Esophagus squamous epithelium (tissue), 4 donors: ENCODE data around the gene SRSF3.
"Not testable (repeated sequence)": the region's sequence is repeated elsewhere in the genome, so short reads cannot be mapped to it uniquely, and the experiment has no call there.

ENCODE experiments used
- POLR2A ChIP-seq, 4 donors: fragments of 450-650 bp; IDR thresholded peaks; one replicate each; pipeline ENCODE4 v1.6.1; 2017; ENCODE audit warnings: antibody characterized with exemption in 4 of 4, mild to moderate bottlenecking in 4 of 4, moderate library complexity in 3 of 4
- TF ChIP-seq, protein P1 (sequence below), 6 experiments: fragments of 450-650 bp in 4 of 6; fragments of 200-600 bp in 2 of 6; sonication (generic) in 2 of 6; IDR thresholded peaks; one replicate each; pipeline ENCODE4 v1.5.1; 2016 to 2019; ENCODE audit warnings: antibody characterized with exemption in 6 of 6, mild to moderate bottlenecking in 4 of 6, moderate library complexity in 4 of 6

DNA sequence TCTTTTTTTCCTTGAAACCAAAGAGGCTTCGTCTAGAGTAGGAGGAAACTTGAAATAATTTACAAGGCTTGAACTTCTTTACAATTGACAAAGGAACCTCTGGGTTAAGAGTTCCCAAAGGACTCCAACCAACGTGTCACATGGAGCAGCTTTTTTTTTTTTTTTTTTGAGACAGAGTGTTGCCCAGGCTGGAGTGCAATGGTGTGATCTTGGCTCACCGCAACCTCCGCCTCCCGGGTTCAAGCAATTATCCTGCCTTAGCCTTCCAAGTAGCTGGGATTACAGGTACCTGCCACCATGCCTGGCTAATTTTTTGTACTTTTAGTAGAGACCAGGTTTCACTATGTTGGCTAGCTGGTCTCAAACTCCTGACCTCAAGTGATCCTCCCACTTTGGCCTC lies 60.3 kb downstream of the SRSF3 start:
- TF ChIP-seq, protein P1, sequence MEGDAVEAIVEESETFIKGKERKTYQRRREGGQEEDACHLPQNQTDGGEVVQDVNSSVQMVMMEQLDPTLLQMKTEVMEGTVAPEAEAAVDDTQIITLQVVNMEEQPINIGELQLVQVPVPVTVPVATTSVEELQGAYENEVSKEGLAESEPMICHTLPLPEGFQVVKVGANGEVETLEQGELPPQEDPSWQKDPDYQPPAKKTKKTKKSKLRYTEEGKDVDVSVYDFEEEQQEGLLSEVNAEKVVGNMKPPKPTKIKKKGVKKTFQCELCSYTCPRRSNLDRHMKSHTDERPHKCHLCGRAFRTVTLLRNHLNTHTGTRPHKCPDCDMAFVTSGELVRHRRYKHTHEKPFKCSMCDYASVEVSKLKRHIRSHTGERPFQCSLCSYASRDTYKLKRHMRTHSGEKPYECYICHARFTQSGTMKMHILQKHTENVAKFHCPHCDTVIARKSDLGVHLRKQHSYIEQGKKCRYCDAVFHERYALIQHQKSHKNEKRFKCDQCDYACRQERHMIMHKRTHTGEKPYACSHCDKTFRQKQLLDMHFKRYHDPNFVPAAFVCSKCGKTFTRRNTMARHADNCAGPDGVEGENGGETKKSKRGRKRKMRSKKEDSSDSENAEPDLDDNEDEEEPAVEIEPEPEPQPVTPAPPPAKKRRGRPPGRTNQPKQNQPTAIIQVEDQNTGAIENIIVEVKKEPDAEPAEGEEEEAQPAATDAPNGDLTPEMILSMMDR (IDR thresholded peaks at IDR 0.05): not testable (repeated sequence)
- TF ChIP-seq POLR2A (IDR thresholded peaks at IDR 0.05): not testable (repeated sequence)
